Astrocyte (in vitro differentiated cells and primary cell): ENCODE measurements around the gene IFIT1B. TPM values are rescaled to one million over a fixed set of nuclear protein-coding genes. Genes with fewer than 3 reads are reported as not detected.

Experiments
- DNase-seq: peaks from one replicate; pipeline ENCODE4 v3.0.0-alpha.2; 2010; ENCODE audit warnings: low read depth
- FAIRE-seq: peaks from 2 replicates; lab custom pipeline; 2011; peaks lifted over from hg19 to GRCh38; lab: Jason Lieb, UNC
- H2AFZ ChIP-seq: 2 replicates; pipeline ENCODE4 v1.6.0; 2012; ENCODE audit warnings: low read depth, low read length, inconsistent platforms
- H3K27ac ChIP-seq: 2 replicates; pipeline ENCODE4 v1.5.1; 2011; ENCODE audit warnings: low read depth, low read length, inconsistent platforms
- H3K27me3 ChIP-seq: 2 replicates; pipeline ENCODE4 v1.6.0; 2011; ENCODE audit warnings: low read length, inconsistent platforms; ENCODE audit not compliant: insufficient read depth
- H3K36me3 ChIP-seq: 2 replicates; pipeline ENCODE4 v1.5.1; 2011; ENCODE audit warnings: low read length, inconsistent platforms; ENCODE audit not compliant: insufficient read depth
- H3K4me1 ChIP-seq: 2 replicates; pipeline ENCODE4 v1.5.1; 2011; ENCODE audit warnings: low read length, inconsistent platforms; ENCODE audit not compliant: insufficient read depth
- H3K4me2 ChIP-seq: 2 replicates; pipeline ENCODE4 v1.6.0; 2012; ENCODE audit warnings: low read length, inconsistent platforms
- H3K4me3 ChIP-seq: 2 replicates; pipeline ENCODE4 v1.5.1; 2011; ENCODE audit warnings: low read depth, mild to moderate bottlenecking, low read length, inconsistent platforms; ENCODE audit not compliant: insufficient read depth
- H3K79me2 ChIP-seq: 2 replicates; pipeline ENCODE4 v1.6.0; 2012; ENCODE audit warnings: mild to moderate bottlenecking, low read length, inconsistent platforms; ENCODE audit not compliant: insufficient read depth
- H3K9ac ChIP-seq: 2 replicates; pipeline ENCODE4 v1.6.0; 2012; ENCODE audit warnings: mild to moderate bottlenecking, low read length, inconsistent platforms
- H3K9me3 ChIP-seq: 2 replicates; pipeline ENCODE4 v1.5.1; 2012; ENCODE audit warnings: low read depth, mild to moderate bottlenecking, low read length, inconsistent platforms; ENCODE audit not compliant: insufficient read depth
- H4K20me1 ChIP-seq: 2 replicates; pipeline ENCODE4 v1.6.0; 2012; ENCODE audit warnings: low read length, inconsistent platforms; ENCODE audit not compliant: insufficient read depth
- H3K27ac Mint-ChIP-seq: one replicate; pipeline ENCODE4 v1.8.0; 2021; ENCODE audit warnings: mild to moderate bottlenecking, mixed read lengths; ENCODE audit not compliant: unreplicated experiment
- H3K27me3 Mint-ChIP-seq: one replicate; pipeline ENCODE4 v1.8.0; 2021; ENCODE audit warnings: low read depth, mixed read lengths; ENCODE audit not compliant: unreplicated experiment
- H3K36me3 Mint-ChIP-seq: one replicate; pipeline ENCODE4 v1.8.0; 2021; ENCODE audit warnings: low read depth, mixed read lengths; ENCODE audit not compliant: unreplicated experiment
- H3K4me1 Mint-ChIP-seq: one replicate; pipeline ENCODE4 v1.8.0; 2021; ENCODE audit warnings: low read depth, mixed read lengths; ENCODE audit not compliant: unreplicated experiment
- H3K4me3 Mint-ChIP-seq: one replicate; pipeline ENCODE4 v1.8.0; 2021; ENCODE audit warnings: mild to moderate bottlenecking, moderate library complexity, mixed read lengths; ENCODE audit not compliant: unreplicated experiment
- H3K9me3 Mint-ChIP-seq: one replicate; pipeline ENCODE4 v1.8.0; 2021; ENCODE audit warnings: mild to moderate bottlenecking, mixed read lengths; ENCODE audit not compliant: unreplicated experiment
- CTCF ChIP-seq: IDR thresholded peaks from 2 replicates; pipeline ENCODE4 v1.5.1; 2011; ENCODE audit warnings: low read depth, mild to moderate bottlenecking, inconsistent platforms, low read length, moderate library complexity; ENCODE audit not compliant: insufficient read depth
- EZH2 ChIP-seq: IDR thresholded peaks from 2 replicates; pipeline ENCODE4 v1.6.1; 2012; ENCODE audit warnings: mild to moderate bottlenecking, low read length, inconsistent platforms; ENCODE audit not compliant: insufficient read depth
- total RNA-seq: library from RNA; stranded (reverse); gene quantifications from 2 replicates; pipeline ENCODE4 v1.2.1, GENCODE V29; 2021

The IFIT1B gene
- total RNA-seq, 1 donor from 2014 or later, result not detected

GRCh38 chr10:89338713-89339112 lies 39.1 kb upstream of the IFIT1B start:
- H3K4me2 ChIP-seq, result no peak overlapping the region
- DNase-seq (no peak), FAIRE-seq (no peak)
- no peaks in the 10 kb centered on the region for H3K36me3 ChIP-seq
- no peak overlapping the region for H2AFZ ChIP-seq
- Mint-ChIP-seq H3K4me1 (peaks cover 34% of the 10 kb centered on the region), H3K27me3 (no peaks in the 10 kb centered on the region), H3K36me3 (peaks cover 37% of the 10 kb centered on the region), H3K27ac (peak overlapping the region; percentile 42), H3K9me3 (no peaks in the 10 kb centered on the region), H3K4me3 (peak overlapping the region; percentile 9)
- no peaks in the 10 kb centered on the region for H3K9me3 ChIP-seq
- H3K79me2 ChIP-seq, result no peaks in the 10 kb centered on the region
- no peak for TF ChIP-seq EZH2
- TF ChIP-seq CTCF, result no peak
- no peak overlapping the region for H3K9ac ChIP-seq
- H3K4me1 ChIP-seq, result peaks cover 13% of the 10 kb centered on the region
- H3K27ac ChIP-seq, result no peak overlapping the region
- H4K20me1 ChIP-seq, result no peaks in the 10 kb centered on the region
- no peak overlapping the region for H3K4me3 ChIP-seq
- no peaks in the 10 kb centered on the region for H3K27me3 ChIP-seq

GRCh38 chr10:89339875-89340274 lies 38.0 kb upstream of the IFIT1B start:
- no peak overlapping the region for H2AFZ ChIP-seq
- TF ChIP-seq CTCF (no peak), EZH2 (no peak)
- H4K20me1 ChIP-seq, result no peaks in the 10 kb centered on the region
- no peak overlapping the region for H3K9ac ChIP-seq
- H3K27me3 Mint-ChIP-seq, result no peaks in the 10 kb centered on the region
- peak overlapping the region; percentile 31 for H3K27ac Mint-ChIP-seq
- H3K9me3 Mint-ChIP-seq, result no peaks in the 10 kb centered on the region
- H3K9me3 ChIP-seq, result no peaks in the 10 kb centered on the region
- no peak for DNase-seq
- H3K79me2 ChIP-seq, result no peaks in the 10 kb centered on the region
- peaks cover 13% of the 10 kb centered on the region for H3K4me1 ChIP-seq
- no peaks in the 10 kb centered on the region for H3K36me3 ChIP-seq
- peaks cover 34% of the 10 kb centered on the region for H3K36me3 Mint-ChIP-seq
- peaks cover 29% of the 10 kb centered on the region for H3K4me1 Mint-ChIP-seq
- no peak for FAIRE-seq
- peak overlapping the region; percentile 16 for H3K4me3 Mint-ChIP-seq
- no peak overlapping the region for H3K27ac ChIP-seq
- no peak overlapping the region for H3K4me3 ChIP-seq
- H3K27me3 ChIP-seq, result no peaks in the 10 kb centered on the region
- H3K4me2 ChIP-seq, result no peak overlapping the region

GRCh38 chr10:89341649-89342048 lies 36.2 kb upstream of the IFIT1B start:
- no peaks in the 10 kb centered on the region for H3K27me3 ChIP-seq
- no peaks in the 10 kb centered on the region for H3K9me3 Mint-ChIP-seq
- FAIRE-seq (no peak), DNase-seq (no peak)
- no peaks in the 10 kb centered on the region for H3K79me2 ChIP-seq
- no peak overlapping the region for H3K4me3 ChIP-seq
- H3K4me1 Mint-ChIP-seq, result peaks cover 24% of the 10 kb centered on the region
- TF ChIP-seq EZH2 (no peak), CTCF (no peak)
- H3K9me3 ChIP-seq, result no peaks in the 10 kb centered on the region
- no peak overlapping the region for H2AFZ ChIP-seq
- no peaks in the 10 kb centered on the region for H3K36me3 ChIP-seq
- no peaks in the 10 kb centered on the region for H3K27me3 Mint-ChIP-seq
- no peak overlapping the region for H3K4me3 Mint-ChIP-seq
- no peaks in the 10 kb centered on the region for H4K20me1 ChIP-seq
- H3K4me1 ChIP-seq, result peaks cover 13% of the 10 kb centered on the region
- H3K9ac ChIP-seq, result no peak overlapping the region
- H3K27ac ChIP-seq, result no peak overlapping the region
- no peak overlapping the region for H3K4me2 ChIP-seq
- H3K36me3 Mint-ChIP-seq, result peaks cover 28% of the 10 kb centered on the region
- H3K27ac Mint-ChIP-seq, result no peak overlapping the region
